ENCODE measurements around the gene KIR2DL4.
"Not testable (repeated sequence)": the region's sequence is repeated elsewhere in the genome, so short reads cannot be mapped to it uniquely, and the experiment has no call there.

GRCh38 chr19:54843171-54843570 is 39.8 kb downstream of the KIR2DL4 start:
- TF ChIP-seq CTCF, POLR2AphosphoS5, POLR2A (IDR thresholded peaks at IDR 0.05): not testable (repeated sequence)
